D721Med (cell line): Measurements from ENCODE around the gene ZMYND12.

ENCODE experiments used
- DNase-seq: peaks from one replicate; pipeline ENCODE4 v3.0.0; 2011; ENCODE audit warnings: low spot score; ENCODE audit not compliant: insufficient read length
- FAIRE-seq: peaks from 2 replicates; lab custom pipeline; 2011; peaks lifted over from hg19 to GRCh38; lab: Jason Lieb, UNC
- TF ChIP-seq, protein P1 (sequence below): IDR thresholded peaks from 2 replicates; pipeline ENCODE4 v1.5.1; 2012; ENCODE audit warnings: mild to moderate bottlenecking, control low read depth; ENCODE audit not compliant: insufficient read depth; ENCODE audit errors: missing control alignments

The ZMYND12 gene

DNA sequence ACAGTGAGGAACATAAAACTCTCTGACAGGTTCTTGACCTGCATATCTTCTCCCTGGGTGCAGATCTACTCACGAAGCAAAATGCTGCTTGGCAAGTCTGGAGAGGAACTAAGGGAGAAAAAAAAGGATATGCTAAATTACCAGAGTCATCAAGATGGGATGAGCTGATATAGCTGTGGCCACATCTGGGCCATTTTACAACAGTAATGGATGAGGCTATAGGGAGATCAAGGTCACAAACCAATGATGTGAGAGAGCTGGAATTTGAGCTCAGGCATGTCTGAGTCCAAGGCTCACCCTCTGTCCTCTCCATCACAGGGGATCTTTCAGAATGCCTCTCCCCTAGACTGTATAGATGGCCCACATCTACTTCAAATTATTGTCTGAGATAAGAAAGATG is 26.2 kb downstream of the ZMYND12 start:
- no peak for DNase-seq
- TF ChIP-seq, protein P1, sequence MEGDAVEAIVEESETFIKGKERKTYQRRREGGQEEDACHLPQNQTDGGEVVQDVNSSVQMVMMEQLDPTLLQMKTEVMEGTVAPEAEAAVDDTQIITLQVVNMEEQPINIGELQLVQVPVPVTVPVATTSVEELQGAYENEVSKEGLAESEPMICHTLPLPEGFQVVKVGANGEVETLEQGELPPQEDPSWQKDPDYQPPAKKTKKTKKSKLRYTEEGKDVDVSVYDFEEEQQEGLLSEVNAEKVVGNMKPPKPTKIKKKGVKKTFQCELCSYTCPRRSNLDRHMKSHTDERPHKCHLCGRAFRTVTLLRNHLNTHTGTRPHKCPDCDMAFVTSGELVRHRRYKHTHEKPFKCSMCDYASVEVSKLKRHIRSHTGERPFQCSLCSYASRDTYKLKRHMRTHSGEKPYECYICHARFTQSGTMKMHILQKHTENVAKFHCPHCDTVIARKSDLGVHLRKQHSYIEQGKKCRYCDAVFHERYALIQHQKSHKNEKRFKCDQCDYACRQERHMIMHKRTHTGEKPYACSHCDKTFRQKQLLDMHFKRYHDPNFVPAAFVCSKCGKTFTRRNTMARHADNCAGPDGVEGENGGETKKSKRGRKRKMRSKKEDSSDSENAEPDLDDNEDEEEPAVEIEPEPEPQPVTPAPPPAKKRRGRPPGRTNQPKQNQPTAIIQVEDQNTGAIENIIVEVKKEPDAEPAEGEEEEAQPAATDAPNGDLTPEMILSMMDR: no peak
- FAIRE-seq: no peak

GRCh38 chr1:42427240-42427639 is 28.6 kb downstream of the ZMYND12 start:
- TF ChIP-seq, protein P1: no peak
- no peak for FAIRE-seq

GRCh38 chr1:42424201-42424600 is 31.6 kb downstream of the ZMYND12 start:
- TF ChIP-seq, protein P1: no peak
- FAIRE-seq: no peak

More at GRCh38 chr1:42427240-42427639, 28.6 kb downstream of the ZMYND12 start:
- DNase-seq: no peak

GRCh38 chr1:42423681-42424080 is 32.1 kb downstream of the ZMYND12 start:
- DNase-seq: no peak

More at GRCh38 chr1:42424201-42424600, 31.6 kb downstream of the ZMYND12 start:
- DNase-seq: no peak

GRCh38 chr1:42422737-42423136 is 33.1 kb downstream of the ZMYND12 start:
- DNase-seq (no peak), FAIRE-seq (no peak)
- TF ChIP-seq, protein P1: no peak

More at GRCh38 chr1:42423681-42424080, 32.1 kb downstream of the ZMYND12 start:
- TF ChIP-seq, protein P1: no peak
- FAIRE-seq: no peak

DNA sequence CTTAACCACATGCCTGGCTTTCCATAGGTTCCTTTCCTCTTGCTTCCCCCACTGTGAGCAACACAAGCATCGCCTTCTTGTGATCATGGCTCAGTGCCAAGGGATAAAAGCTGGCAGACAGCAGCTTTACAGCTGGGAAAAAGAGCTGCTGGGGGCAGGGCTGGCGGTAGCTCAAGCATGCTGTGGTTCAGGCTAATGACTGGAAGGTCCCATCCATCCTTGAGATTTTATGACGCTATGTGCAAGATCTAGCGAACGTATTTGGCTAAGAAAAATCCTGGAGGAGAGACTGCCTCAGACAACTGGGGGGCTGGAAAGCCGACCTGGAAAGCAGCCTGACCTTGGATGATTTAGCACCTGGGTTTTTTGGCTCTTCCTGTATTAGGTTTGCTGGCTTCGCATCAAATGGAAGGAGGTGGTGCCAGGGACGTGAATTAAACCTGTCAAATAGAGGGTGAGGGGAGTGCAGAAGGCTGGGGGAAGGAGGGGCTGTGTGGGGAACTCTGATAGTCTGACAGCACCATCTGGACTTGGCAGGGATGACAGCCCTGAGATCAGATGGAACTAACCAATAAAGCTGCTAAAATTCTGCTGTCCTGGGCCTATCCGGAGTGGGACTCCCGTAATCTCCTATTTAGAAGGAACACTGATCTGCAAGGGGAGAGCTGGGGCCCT is 34.8 kb downstream of the ZMYND12 start:
- FAIRE-seq: peak; percentile 63
- TF ChIP-seq, protein P1: no peak
- DNase-seq: peak; percentile 37

DNA sequence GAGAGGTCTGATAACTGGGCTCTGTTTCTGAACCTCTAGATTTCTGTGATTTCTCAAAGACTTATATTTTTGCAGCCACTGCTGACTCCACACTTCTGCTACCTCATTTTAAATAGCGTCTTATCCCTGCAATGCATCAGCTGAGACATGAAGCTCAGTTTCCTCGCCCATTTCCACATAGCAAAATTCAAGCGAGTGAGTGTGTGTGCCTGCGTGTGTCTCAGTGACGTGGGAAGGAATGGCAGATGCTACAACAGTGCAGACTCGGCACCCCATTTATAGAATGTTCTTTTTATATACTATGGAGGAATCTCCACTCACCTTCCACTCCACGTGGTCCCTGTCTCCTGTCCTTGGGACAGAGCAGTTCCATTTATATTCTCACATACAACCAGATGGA is 35.7 kb downstream of the ZMYND12 start:
- TF ChIP-seq, protein P1: no peak
- FAIRE-seq: no peak
- no peak for DNase-seq
